ENCODE data around the gene NLK.
"Not testable (repeated sequence)": the region's sequence is repeated elsewhere in the genome, so short reads cannot be mapped to it uniquely, and the experiment has no call there.

Gene NLK

DNA sequence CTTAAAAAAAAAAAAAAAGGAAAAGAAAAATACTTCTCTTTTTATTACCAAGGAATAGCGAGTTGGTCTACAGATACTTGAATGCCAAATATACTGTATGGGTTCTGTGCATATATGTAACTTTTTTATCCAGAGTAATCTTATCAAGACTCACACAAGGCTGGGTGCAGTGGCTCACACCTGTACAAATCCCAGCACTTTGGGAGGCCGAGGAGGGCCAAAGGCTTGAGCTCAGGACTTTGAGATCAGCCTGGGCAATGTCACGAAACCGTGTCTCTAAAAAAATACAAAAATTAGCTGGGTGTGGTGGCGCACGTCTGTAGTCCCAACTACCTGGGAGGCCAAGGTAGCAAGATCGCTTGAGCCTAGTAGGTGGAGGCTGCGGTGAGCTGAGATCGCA lies 139.1 kb downstream of the NLK start:
- no peak overlapping the region for H3K4me3 ChIP-seq (ENCODE audit: low read depth, low read length)
- TF ChIP-seq, protein P1, sequence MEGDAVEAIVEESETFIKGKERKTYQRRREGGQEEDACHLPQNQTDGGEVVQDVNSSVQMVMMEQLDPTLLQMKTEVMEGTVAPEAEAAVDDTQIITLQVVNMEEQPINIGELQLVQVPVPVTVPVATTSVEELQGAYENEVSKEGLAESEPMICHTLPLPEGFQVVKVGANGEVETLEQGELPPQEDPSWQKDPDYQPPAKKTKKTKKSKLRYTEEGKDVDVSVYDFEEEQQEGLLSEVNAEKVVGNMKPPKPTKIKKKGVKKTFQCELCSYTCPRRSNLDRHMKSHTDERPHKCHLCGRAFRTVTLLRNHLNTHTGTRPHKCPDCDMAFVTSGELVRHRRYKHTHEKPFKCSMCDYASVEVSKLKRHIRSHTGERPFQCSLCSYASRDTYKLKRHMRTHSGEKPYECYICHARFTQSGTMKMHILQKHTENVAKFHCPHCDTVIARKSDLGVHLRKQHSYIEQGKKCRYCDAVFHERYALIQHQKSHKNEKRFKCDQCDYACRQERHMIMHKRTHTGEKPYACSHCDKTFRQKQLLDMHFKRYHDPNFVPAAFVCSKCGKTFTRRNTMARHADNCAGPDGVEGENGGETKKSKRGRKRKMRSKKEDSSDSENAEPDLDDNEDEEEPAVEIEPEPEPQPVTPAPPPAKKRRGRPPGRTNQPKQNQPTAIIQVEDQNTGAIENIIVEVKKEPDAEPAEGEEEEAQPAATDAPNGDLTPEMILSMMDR (IDR thresholded peaks at IDR 0.05; ENCODE audit: low read depth, low read length, missing control alignments), result no peak
- DNase-seq (ENCODE audit: low read depth), result no peak

DNA sequence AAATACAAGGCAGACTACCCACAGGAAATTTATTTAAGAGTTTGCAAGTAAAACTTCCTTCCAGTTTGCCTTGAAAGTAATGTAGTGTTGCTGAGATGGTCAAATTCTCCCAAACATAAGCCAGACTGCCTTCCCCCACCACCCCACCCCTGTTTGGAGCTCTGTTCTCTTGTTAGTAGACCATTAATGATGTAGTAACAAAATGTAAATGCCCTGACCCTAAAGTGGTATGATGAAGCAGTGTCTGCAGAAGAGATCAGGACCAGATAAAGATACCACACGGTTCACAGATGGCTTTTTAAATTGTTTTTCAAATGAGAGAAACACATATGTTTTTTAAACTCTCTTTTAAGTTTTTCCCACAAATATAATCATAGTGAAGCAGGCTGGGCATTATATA lies 140.1 kb downstream of the NLK start:
- TF ChIP-seq, protein P1 (IDR thresholded peaks at IDR 0.05; ENCODE audit: low read depth, low read length, missing control alignments), result no peak
- H3K4me3 ChIP-seq (ENCODE audit: low read depth, low read length), result no peak overlapping the region
- no peak for DNase-seq (ENCODE audit: low read depth)

DNA sequence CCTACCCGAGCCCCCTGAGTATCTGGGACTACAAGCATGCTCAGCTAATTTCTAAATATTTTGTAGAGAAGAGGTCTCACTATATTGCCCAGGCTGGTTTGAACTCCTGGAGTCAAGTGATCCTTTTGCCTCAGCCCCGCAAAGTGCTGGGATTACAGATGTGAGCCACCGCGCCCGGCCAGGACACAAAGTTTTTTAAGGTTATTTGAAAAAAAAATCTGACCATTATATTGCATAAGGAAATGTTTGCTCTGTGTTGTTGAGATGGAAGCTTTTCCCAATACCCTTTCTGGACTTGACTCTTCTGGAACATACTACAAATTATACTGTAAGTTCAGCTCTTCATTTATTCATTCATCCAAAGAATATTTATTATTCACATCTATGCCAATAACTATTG lies 143.2 kb downstream of the NLK start:
- TF ChIP-seq, protein P1 (IDR thresholded peaks at IDR 0.05; ENCODE audit: low read depth, low read length, missing control alignments), result no peak
- no peak overlapping the region for H3K4me3 ChIP-seq (ENCODE audit: low read depth, low read length)
- DNase-seq (ENCODE audit: low read depth), result no peak

DNA sequence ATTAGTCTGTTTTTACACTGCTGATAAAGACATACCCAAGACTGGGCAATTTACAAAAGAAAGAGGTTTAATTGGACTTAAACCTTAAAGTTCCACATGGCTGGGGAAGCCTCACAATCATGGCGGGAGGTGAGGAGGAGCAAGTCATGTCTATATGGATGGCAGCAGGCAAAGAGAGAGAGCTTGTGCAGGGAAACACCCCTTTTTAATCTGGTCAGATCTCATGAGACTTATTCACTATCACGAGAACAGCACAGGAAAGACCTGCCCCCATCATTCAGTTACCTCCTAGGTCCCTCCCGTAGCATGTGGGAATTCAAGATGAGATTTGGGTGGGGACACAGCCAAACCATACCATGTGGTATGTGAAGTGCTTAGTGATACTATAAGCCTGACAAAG lies 144.0 kb downstream of the NLK start:
- H3K4me3 ChIP-seq (ENCODE audit: low read depth, low read length); DNase-seq (ENCODE audit: low read depth): not testable (repeated sequence)

DNA sequence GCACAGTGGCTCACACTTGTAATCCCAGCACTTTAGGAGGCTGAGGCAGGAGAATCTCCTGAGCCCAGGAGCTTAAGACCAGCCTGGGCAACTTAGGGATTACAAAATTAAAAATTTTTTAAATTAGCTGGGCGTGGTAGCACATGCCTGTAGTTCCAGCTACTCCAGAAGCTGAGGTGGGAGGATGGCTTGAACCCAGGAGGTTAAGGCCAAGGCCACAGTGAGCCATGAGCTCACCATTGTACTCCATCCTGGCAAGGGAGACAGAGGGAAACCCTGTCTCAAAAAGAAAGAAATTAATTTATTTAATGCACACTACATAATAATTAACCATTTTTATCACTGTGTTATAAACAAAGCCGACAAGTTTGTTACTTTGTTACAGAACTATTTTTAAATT lies 145.5 kb downstream of the NLK start:
- TF ChIP-seq, protein P1 (IDR thresholded peaks at IDR 0.05; ENCODE audit: low read depth, low read length, missing control alignments), result no peak
- DNase-seq (ENCODE audit: low read depth), result no peak
- H3K4me3 ChIP-seq (ENCODE audit: low read depth, low read length), result no peak overlapping the region

DNA sequence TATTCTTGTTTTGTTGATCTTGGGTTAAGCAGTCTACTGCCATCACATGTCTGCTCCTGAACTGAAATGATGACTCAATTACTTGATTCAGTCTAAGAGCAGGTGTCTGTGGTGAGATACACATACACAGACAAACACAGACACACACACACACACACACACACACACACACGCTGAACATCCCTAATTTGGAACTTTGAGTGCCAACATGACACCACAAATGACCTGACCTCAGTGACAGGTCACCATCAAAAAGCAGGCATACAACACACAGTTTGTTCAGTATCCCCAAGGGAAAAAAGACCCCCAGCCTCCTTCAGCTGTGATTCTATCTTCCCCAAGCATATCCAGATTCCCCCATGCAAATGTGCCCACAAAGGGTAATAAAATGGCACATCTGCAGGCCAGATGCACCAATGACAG lies 146.4 kb downstream of the NLK start:
- no peak overlapping the region for H3K4me3 ChIP-seq (ENCODE audit: low read depth, low read length)
- DNase-seq (ENCODE audit: low read depth), result no peak
- TF ChIP-seq, protein P1 (IDR thresholded peaks at IDR 0.05; ENCODE audit: low read depth, low read length, missing control alignments), result no peak

DNA sequence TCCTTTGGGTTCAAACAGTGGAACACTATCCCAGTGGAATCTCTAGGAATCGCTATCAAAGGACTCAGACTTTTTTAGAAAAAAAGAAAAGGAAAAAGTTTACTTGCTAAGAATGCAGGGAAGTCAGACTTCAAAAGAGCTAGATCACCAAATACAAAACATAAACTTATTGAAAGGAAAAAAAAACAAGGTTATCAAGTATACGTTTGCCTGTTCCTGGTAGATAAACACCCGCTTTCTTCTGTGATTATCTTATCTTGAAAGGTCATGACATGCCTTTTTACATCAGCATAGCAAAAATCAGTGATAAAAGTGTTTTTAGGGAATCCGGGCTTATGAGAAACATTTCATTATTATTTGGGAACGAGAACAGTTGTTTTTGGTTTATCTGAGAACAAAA lies 147.2 kb downstream of the NLK start:
- H3K4me3 ChIP-seq (ENCODE audit: low read depth, low read length), result no peak overlapping the region
- no peak for DNase-seq (ENCODE audit: low read depth)
- TF ChIP-seq, protein P1 (IDR thresholded peaks at IDR 0.05; ENCODE audit: low read depth, low read length, missing control alignments), result no peak

DNA sequence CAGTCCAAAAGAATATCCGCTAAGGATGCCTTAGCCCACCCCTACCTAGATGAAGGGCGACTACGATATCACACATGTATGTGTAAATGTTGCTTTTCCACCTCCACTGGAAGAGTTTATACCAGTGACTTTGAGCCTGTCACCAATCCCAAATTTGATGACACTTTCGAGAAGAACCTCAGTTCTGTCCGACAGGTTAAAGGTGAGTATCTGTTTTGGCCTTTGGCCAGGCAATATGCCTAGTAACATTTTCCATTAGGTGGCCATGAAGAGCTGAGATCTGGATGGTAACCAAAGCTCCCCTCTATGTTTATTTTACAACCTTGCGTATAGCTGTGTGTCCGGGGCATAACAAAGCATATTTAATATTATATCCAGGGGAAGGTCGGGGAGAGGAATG lies 148.5 kb downstream of the NLK start:
- TF ChIP-seq, protein P1 (IDR thresholded peaks at IDR 0.05; ENCODE audit: low read depth, low read length, missing control alignments), result no peak
- DNase-seq (ENCODE audit: low read depth), result no peak
- H3K4me3 ChIP-seq (ENCODE audit: low read depth, low read length), result no peak overlapping the region

All from GM12864 (cell line).